ENCODE data around the gene KLRC4. TPM values are rescaled to one million over a fixed set of nuclear protein-coding genes. Genes with fewer than 3 reads are reported as not detected.

KLRC4 gene
- total and polyA plus RNA-seq, 2 of the 8 experiments (the other 6 are each of a cell fraction or from before 2014, with no cell fraction given): not detected

DNA sequence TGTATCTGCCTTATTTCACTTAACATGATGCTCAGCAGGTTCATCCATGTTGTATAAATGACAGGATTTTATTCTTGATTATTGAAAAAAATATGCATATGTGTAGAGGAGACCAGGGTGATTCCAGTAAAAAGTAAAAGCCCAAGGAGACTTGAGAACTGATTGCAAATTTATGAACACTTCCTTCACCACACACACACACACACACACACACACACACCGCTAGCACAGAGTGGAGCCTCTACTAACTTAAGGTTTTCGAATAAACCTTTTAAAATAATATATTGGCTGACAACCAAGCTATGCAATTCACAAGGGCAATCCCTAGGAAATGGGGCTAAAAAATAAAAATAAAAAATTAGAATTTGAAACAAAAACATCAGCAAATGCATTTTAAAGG, 11.4 kb downstream of the KLRC4 start:
- Histone ChIP-seq H3K27me3 (replicated peaks in 1 of 4; ENCODE audit: control insufficient read depth in 3 of 4, extremely low read depth in 1 of 4, insufficient read depth in 3 of 4, low read length in 3 of 4) (peaks cover 0 to 1% (median 0%) of the 10 kb centered on the region in 4 experiments; a peak in 1 of 7 replicates), H2AFZ (ENCODE audit: low read length) (no peak overlapping the region), H3K27ac (ENCODE audit: low read depth, low read length) (no peak overlapping the region), H3K9ac (replicated peaks in 1 of 4; ENCODE audit: extremely low read depth in 1 of 4, low read depth in 3 of 4, low read length in 3 of 4) (no peak overlapping the region), H3K4ac (replicated peaks; ENCODE audit: insufficient read length, low read depth, low read length) (no peak overlapping the region), H3K4me3 (ENCODE audit: extremely low read depth in 1 of 4, insufficient read depth in 2 of 4, low read depth in 3 of 4, low read length in 4 of 4) (no peak overlapping the region), H3K56ac (replicated peaks; ENCODE audit: insufficient read length, low read depth, low read length) (no peak overlapping the region), H2BK5ac (ENCODE audit: low read depth, low read length) (no peak overlapping the region), H3K4me2 (ENCODE audit: insufficient read depth in 1 of 2, low read depth in 2 of 2, low read length in 2 of 2) (no peak overlapping the region), H3K36me3 (ENCODE audit: control insufficient read depth in 2 of 4, insufficient read depth in 4 of 4, low read length in 3 of 4) (no peaks in the 10 kb centered on the region), H3K79me1 (ENCODE audit: low read depth, low read length) (no peaks in the 10 kb centered on the region), H3K9me3 (ENCODE audit: insufficient read depth in 2 of 2, low read depth in 1 of 2, low read length in 1 of 2) (no peaks in the 10 kb centered on the region), H4K8ac (ENCODE audit: extremely low read depth, insufficient read depth, low read length) (no peak overlapping the region), H2BK20ac (ENCODE audit: low read length) (no peak overlapping the region), H2AK5ac (ENCODE audit: low read depth, low read length) (no peak overlapping the region), H2BK120ac (replicated peaks; ENCODE audit: low read depth, low read length) (no peak overlapping the region), H3K14ac (ENCODE audit: insufficient read length) (no peak overlapping the region), H3K18ac (ENCODE audit: extremely low read depth, low read length) (no peak overlapping the region), H4K5ac (ENCODE audit: insufficient read length, low read depth, low read length) (no peak overlapping the region), H3K23ac (ENCODE audit: insufficient read length) (no peak overlapping the region), H3K79me2 (ENCODE audit: control insufficient read depth in 1 of 2, insufficient read depth in 2 of 2, low read length in 2 of 2) (no peaks in the 10 kb centered on the region), H3K23me2 (ENCODE audit: low read depth, low read length) (no peaks in the 10 kb centered on the region), H3K4me1 (replicated peaks in 1 of 4; ENCODE audit: control insufficient read depth in 3 of 4, insufficient read depth in 4 of 4, low read length in 3 of 4) (no peaks in the 10 kb centered on the region), H2BK15ac (ENCODE audit: low read length) (no peak overlapping the region), H4K20me1 (replicated peaks in 1 of 2; ENCODE audit: control insufficient read depth in 1 of 2, insufficient read depth in 2 of 2, low read length in 2 of 2) (no peaks in the 10 kb centered on the region), H2BK12ac (ENCODE audit: low read depth, low read length) (no peak overlapping the region), H4K91ac (replicated peaks; ENCODE audit: insufficient read length, low read length) (no peak overlapping the region)
- TF ChIP-seq CBX5 (IDR thresholded peaks at IDR 0.05; ENCODE audit: low read depth, low read length) (no peak), CBX8 (IDR thresholded peaks at IDR 0.05; ENCODE audit: borderline replicate concordance, low read depth, low read length) (no peak), CEBPB (IDR thresholded peaks at IDR 0.05; ENCODE audit: low read depth, low read length) (no peak), TCF12 (IDR thresholded peaks at IDR 0.05; ENCODE audit: low read depth, low read length) (no peak), SUZ12 (IDR thresholded peaks at IDR 0.05; ENCODE audit: low read length) (no peak), POLR2AphosphoS5 (IDR thresholded peaks at IDR 0.05; ENCODE audit: low read depth, low read length) (no peak), CHD2 (IDR thresholded peaks at IDR 0.05; ENCODE audit: low read length) (no peak), RAD21 (IDR thresholded peaks at IDR 0.05 in 1 of 2, conservative IDR thresholded peaks at IDR 0.05 in 1 of 2; ENCODE audit: low read depth in 2 of 2, low read length in 2 of 2) (no peak), RFX5 (IDR thresholded peaks at IDR 0.05; ENCODE audit: borderline replicate concordance, low read depth, low read length) (no peak), HDAC6 (IDR thresholded peaks at IDR 0.05; ENCODE audit: low read depth, low read length) (no peak), KDM5A (IDR thresholded peaks at IDR 0.05; ENCODE audit: low read length) (no peak), BACH1 (IDR thresholded peaks at IDR 0.05; ENCODE audit: low read length) (no peak), NRF1 (IDR thresholded peaks at IDR 0.05; ENCODE audit: low read depth, low read length) (no peak), YY1 (IDR thresholded peaks at IDR 0.05; ENCODE audit: low read depth, low read length) (no peak), RBBP5 (IDR thresholded peaks at IDR 0.05; ENCODE audit: borderline replicate concordance, low read depth, low read length) (no peak)
- POLR2A ChIA-PET (ENCODE audit: partially characterized antibody): no interaction called here
- CTCF ChIA-PET (ENCODE audit: partially characterized antibody): interaction anchor here (0.8 kb wide), 1 partner anchor 10 kb away, joined by 3 read pairs; no protein-coding TSS in a partner anchor
- WGBS, 2 experiments (ENCODE audit: extremely low coverage in 1 of 2, insufficient coverage in 1 of 2, insufficient read length in 1 of 2, insufficient replicate concordance in 2 of 2, low coverage in 1 of 2, low lambda C conversion rate in 2 of 2, missing lambda C conversion rate in 1 of 2): 81% methylated on average over 2 of the region's 2 CpGs; no CpG with 5 or more reads in 1 of the 2 experiments
- no peak for DNase-seq (ENCODE audit: low read depth in 1 of 2, low spot score in 2 of 2)
- no peak for FAIRE-seq

Data from H1 (cell line).